ENCODE results near the gene PRR33.

The PRR33 gene

GRCh38 chr11:1935156-1936071 is 43.7 kb upstream of the PRR33 start:
- Histone ChIP-seq H3K27me3 (ENCODE audit: low read depth, low read length) (0 out of 2 replicates have a peak, but pooled peaks cover 9% of the 10 kb centered on the region), H3K9ac (ENCODE audit: low read length) (no peak overlapping the region), H3K27ac (ENCODE audit: low read length) (no peak overlapping the region), H3K36me3 (replicated peaks; ENCODE audit: low read depth, low read length) (no peaks in the 10 kb centered on the region), H3K79me2 (ENCODE audit: low read length) (no peaks in the 10 kb centered on the region), H3K9me3 (ENCODE audit: insufficient read depth, low read length) (no peaks in the 10 kb centered on the region), H3K4me3 (ENCODE audit: low read length) (no peak overlapping the region), H4K20me1 (ENCODE audit: insufficient read depth, low read length) (no peaks in the 10 kb centered on the region), H3K4me1 (ENCODE audit: low read length) (no peaks in the 10 kb centered on the region), H3K4me2 (ENCODE audit: low read length) (no peak overlapping the region), H2AFZ (ENCODE audit: low read depth, low read length) (no peak overlapping the region)
- TF ChIP-seq EZH2phosphoT487 (IDR thresholded peaks at IDR 0.05; ENCODE audit: low read depth): no peak
- TF ChIP-seq CTCF (IDR thresholded peaks at IDR 0.05; ENCODE audit: low read depth, low read length): no peak

GRCh38 chr11:1934335-1935155 is 42.9 kb upstream of the PRR33 start:
- H3K36me3 ChIP-seq (replicated peaks; ENCODE audit: low read depth, low read length): no peaks in the 10 kb centered on the region
- no peaks in the 10 kb centered on the region for H4K20me1 ChIP-seq (ENCODE audit: insufficient read depth, low read length)
- H3K4me3 ChIP-seq (ENCODE audit: low read length): no peak overlapping the region
- H3K4me2 ChIP-seq (ENCODE audit: low read length): no peak overlapping the region
- H3K79me2 ChIP-seq (ENCODE audit: low read length): no peaks in the 10 kb centered on the region
- no peak overlapping the region for H3K27ac ChIP-seq (ENCODE audit: low read length)
- no peaks in the 10 kb centered on the region for H3K4me1 ChIP-seq (ENCODE audit: low read length)
- TF ChIP-seq CTCF (IDR thresholded peaks at IDR 0.05; ENCODE audit: low read depth, low read length): no peak
- no peak for TF ChIP-seq EZH2phosphoT487 (IDR thresholded peaks at IDR 0.05; ENCODE audit: low read depth)
- no peak overlapping the region for H2AFZ ChIP-seq (ENCODE audit: low read depth, low read length)
- 0 out of 2 replicates have a peak, but pooled peaks cover 10% of the 10 kb centered on the region for H3K27me3 ChIP-seq (ENCODE audit: low read depth, low read length)
- H3K9ac ChIP-seq (ENCODE audit: low read length): no peak overlapping the region
- H3K9me3 ChIP-seq (ENCODE audit: insufficient read depth, low read length): no peaks in the 10 kb centered on the region

GRCh38 chr11:1933416-1934334 is 42.0 kb upstream of the PRR33 start:
- TF ChIP-seq EZH2phosphoT487 (IDR thresholded peaks at IDR 0.05; ENCODE audit: low read depth) (no peak), CTCF (IDR thresholded peaks at IDR 0.05; ENCODE audit: low read depth, low read length) (no peak)
- Histone ChIP-seq H3K9ac (ENCODE audit: low read length) (no peak overlapping the region), H3K4me1 (ENCODE audit: low read length) (no peaks in the 10 kb centered on the region), H3K36me3 (replicated peaks; ENCODE audit: low read depth, low read length) (no peaks in the 10 kb centered on the region), H2AFZ (ENCODE audit: low read depth, low read length) (no peak overlapping the region), H3K27me3 (ENCODE audit: low read depth, low read length) (0 out of 2 replicates have a peak, but pooled peaks cover 10% of the 10 kb centered on the region), H3K79me2 (ENCODE audit: low read length) (no peaks in the 10 kb centered on the region), H3K27ac (ENCODE audit: low read length) (no peak overlapping the region), H3K4me2 (ENCODE audit: low read length) (no peak overlapping the region), H3K9me3 (ENCODE audit: insufficient read depth, low read length) (no peaks in the 10 kb centered on the region), H3K4me3 (ENCODE audit: low read length) (no peak overlapping the region), H4K20me1 (ENCODE audit: insufficient read depth, low read length) (no peaks in the 10 kb centered on the region)

All from OCI-LY3 (cell line).